DOHH2 (cell line): ENCODE measurements around the gene CDCP1.

Experiments
- CTCF ChIP-seq: fragments of 200-600 bp; sonication (generic); IDR thresholded peaks from one replicate; pipeline ENCODE4 v1.5.1; 2014; ENCODE audit warnings: antibody characterized with exemption, mild to moderate bottlenecking, low read depth, low read length; ENCODE audit not compliant: poor library complexity, severe bottlenecking
- EZH2phosphoT487 ChIP-seq: fragments of 200-600 bp; sonication (generic); IDR thresholded peaks from 2 replicates; pipeline ENCODE4 v1.6.1; 2017; ENCODE audit warnings: borderline replicate concordance, mild to moderate bottlenecking, antibody characterized with exemption, low read length, moderate library complexity, mixed read lengths

GRCh38 chr3:45067486-45067885, 78.7 kb downstream of the CDCP1 start:
- TF ChIP-seq CTCF: no peak
- TF ChIP-seq EZH2phosphoT487: no peak
